GM23248 (cell line): ENCODE measurements around the gene METTL25B. TPM values are rescaled to one million over a fixed set of nuclear protein-coding genes. Genes with fewer than 3 reads are reported as not detected.
A peak's percentile ranks its signal among the peaks of the same experiment; 100 is the strongest.

Experiments used
- DNase-seq: peaks from one replicate; pipeline ENCODE4 v3.0.0-alpha.2; 2015
- H2AFZ ChIP-seq: fragments of 200-600 bp; sonication (generic); 2 replicates; pipeline ENCODE4 v1.6.1; 2016; ENCODE audit warnings: antibody characterized with exemption
- H3F3A ChIP-seq: fragments of 200-600 bp; sonication (generic); 2 replicates; pipeline ENCODE4 v1.6.1; 2016; ENCODE audit warnings: mild to moderate bottlenecking, antibody characterized with exemption, mixed run types; ENCODE audit not compliant: insufficient read depth
- H3K27ac ChIP-seq: fragments of 200-600 bp; sonication (generic); 2 replicates; pipeline ENCODE4 v1.5.1; 2016; ENCODE audit warnings: mild to moderate bottlenecking
- H3K27me3 ChIP-seq: fragments of 200-600 bp; sonication (generic); replicated peaks from 2 replicates; pipeline ENCODE4 v1.6.1; 2016; ENCODE audit warnings: mild to moderate bottlenecking; ENCODE audit not compliant: insufficient read depth
- H3K36me3 ChIP-seq: fragments of 200-600 bp; sonication (generic); 2 replicates; pipeline ENCODE4 v1.6.1; 2016; ENCODE audit warnings: low read depth, mild to moderate bottlenecking
- H3K4me1 ChIP-seq: fragments of 200-600 bp; sonication (generic); 2 replicates; pipeline ENCODE4 v1.6.1; 2016; ENCODE audit warnings: mild to moderate bottlenecking; ENCODE audit not compliant: insufficient read depth
- H3K4me2 ChIP-seq: fragments of 200-600 bp; sonication (generic); one replicate; pipeline ENCODE4 v1.6.1; 2016; ENCODE audit warnings: mild to moderate bottlenecking; ENCODE audit not compliant: unreplicated experiment
- H3K4me3 ChIP-seq: fragments of 200-600 bp; sonication (generic); 2 replicates; pipeline ENCODE4 v1.5.1; 2016; ENCODE audit warnings: mild to moderate bottlenecking
- H3K79me2 ChIP-seq: fragments of 200-600 bp; sonication (generic); 2 replicates; pipeline ENCODE4 v1.6.1; 2016; ENCODE audit warnings: mild to moderate bottlenecking; ENCODE audit not compliant: insufficient read depth
- H3K9ac ChIP-seq: fragments of 200-600 bp; sonication (generic); 2 replicates; pipeline ENCODE4 v1.6.1; 2016; ENCODE audit warnings: mild to moderate bottlenecking
- H3K9me2 ChIP-seq: fragments of 200-600 bp; sonication (generic); 2 replicates; pipeline ENCODE4 v1.6.1; 2016; ENCODE audit warnings: mixed run types, mild to moderate bottlenecking, moderate library complexity; ENCODE audit not compliant: insufficient read depth
- H3K9me3 ChIP-seq: fragments of 200-600 bp; sonication (generic); one replicate; pipeline ENCODE4 v1.6.1; 2017; ENCODE audit warnings: low read depth
- H4K20me1 ChIP-seq: fragments of 200-600 bp; sonication (generic); 2 replicates; pipeline ENCODE4 v1.6.0; 2016; ENCODE audit not compliant: insufficient read depth
- EZH2 ChIP-seq: fragments of 200-600 bp; sonication (generic); IDR thresholded peaks from 2 replicates; pipeline ENCODE4 v1.6.1; 2018; ENCODE audit warnings: antibody characterized with exemption, mild to moderate bottlenecking; ENCODE audit not compliant: insufficient read depth, poor library complexity, severe bottlenecking
- EZH2phosphoT487 ChIP-seq: fragments of 200-600 bp; sonication (generic); IDR thresholded peaks from 2 replicates; pipeline ENCODE4 v1.6.1; 2018; ENCODE audit warnings: antibody characterized with exemption, moderate library complexity, mild to moderate bottlenecking, low read depth; ENCODE audit not compliant: insufficient read depth
- WGBS, 2 experiments: methylation state at CpG; one replicate each; pipeline ENCODE4 v1.1.6; 2015 to 2017; ENCODE audit warnings: low lambda C conversion rate in 2 of 2, low coverage in 1 of 2; ENCODE audit errors: missing lambda C conversion rate in 2 of 2; 5-methylcytosine and 5-hydroxymethylcytosine counted together
- in situ Hi-C: fragments of 300-500 bp; cut with MboI; formaldehyde crosslinking; loops from 2 replicates; pipeline ENCODE4 v1.15.0; 2020
- polyA plus RNA-seq: library from polyadenylated mRNA; unstranded; fragments of >200 nt; fragmentation: Nextera tagmentation; extraction: Ambion mirVana; gene quantifications from 2 replicates; pipeline ENCODE4 v1.2.1, GENCODE V29; 2016
- total RNA-seq: library from RNA; depleted of rRNA; stranded (reverse); fragments of >200 nt; shearing (Covaris generic); gene quantifications from 2 replicates; pipeline ENCODE4 v1.2.3, GENCODE V29; 2014

METTL25B gene
- total and polyA plus RNA-seq, 2 experiments from 2014 or later, result 4.5 to 7.4 TPM

GRCh38 chr1:156691191-156691590 is 37.1 kb upstream of the METTL25B start:
- in situ Hi-C loops, result no loop called here
- H3K9ac ChIP-seq, result no peak overlapping the region
- TF ChIP-seq EZH2phosphoT487 (no peak), EZH2 (no peak)
- no peak overlapping the region for H3K4me3 ChIP-seq
- no peaks in the 10 kb centered on the region for H4K20me1 ChIP-seq
- no peaks in the 10 kb centered on the region for H3K79me2 ChIP-seq
- DNase-seq, result no peak
- peaks cover 22% of the 10 kb centered on the region for H3K4me1 ChIP-seq
- H3K4me2 ChIP-seq, result no peak overlapping the region
- H2AFZ ChIP-seq, result no peak overlapping the region; the same call in 1 of the 2 replicates
- H3F3A ChIP-seq, result no peaks in the 10 kb centered on the region
- no peaks in the 10 kb centered on the region for H3K27me3 ChIP-seq
- no peaks in the 10 kb centered on the region for H3K9me3 ChIP-seq
- WGBS, 2 experiments, result 87 to 91% methylated on average over 10 of the region's 10 CpGs
- no peaks in the 10 kb centered on the region for H3K9me2 ChIP-seq
- no peaks in the 10 kb centered on the region for H3K36me3 ChIP-seq
- no peak overlapping the region for H3K27ac ChIP-seq

- Histone ChIP-seq H3K9me3 (no peaks in the 10 kb centered on the region), H3K9me2 (no peaks in the 10 kb centered on the region), H4K20me1 (no peaks in the 10 kb centered on the region), H2AFZ (peak overlapping the region; percentile 29; the same call in 1 of the 2 replicates), H3K9ac (no peak overlapping the region), H3F3A (no peaks in the 10 kb centered on the region), H3K4me2 (no peak overlapping the region), H3K27me3 (no peaks in the 10 kb centered on the region), H3K36me3 (no peaks in the 10 kb centered on the region), H3K4me3 (no peak overlapping the region), H3K27ac (no peak overlapping the region), H3K79me2 (no peaks in the 10 kb centered on the region), H3K4me1 (peaks cover 16% of the 10 kb centered on the region)
- in situ Hi-C loops, result no loop called here
- WGBS, 2 experiments, result 52 to 54% methylated on average over 20 of the region's 20 CpGs
- TF ChIP-seq EZH2 (no peak), EZH2phosphoT487 (no peak)
- DNase-seq, result peak; percentile 62
Measured at GRCh38 chr1:156691665-156692440, 36.4 kb upstream of the METTL25B start.

DNA sequence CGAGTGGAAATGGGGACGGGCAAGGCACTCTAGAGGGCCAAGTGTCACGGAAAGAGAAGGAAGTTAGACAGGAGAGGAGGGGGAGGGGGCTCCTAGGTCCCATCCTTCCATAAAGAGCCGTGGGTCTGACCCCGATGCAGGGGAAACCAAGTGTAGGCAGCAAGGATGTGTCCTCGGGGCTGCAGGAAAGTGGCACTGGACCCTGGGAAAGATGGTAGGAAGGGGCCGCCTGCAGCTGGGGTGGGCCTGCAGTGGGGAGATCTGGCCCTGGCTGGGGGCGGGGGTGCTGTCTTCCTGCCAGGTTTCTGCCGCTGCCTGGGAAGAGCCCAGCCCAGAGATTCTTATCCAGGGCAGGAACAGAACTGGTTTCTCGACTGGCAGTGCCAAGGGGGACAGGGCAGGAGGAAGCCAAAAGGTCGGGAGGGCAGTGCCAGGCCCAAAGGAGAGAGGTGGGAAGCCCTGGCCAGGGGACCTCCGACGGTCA is 35.8 kb upstream of the METTL25B start:
- WGBS, 2 experiments, result 53 to 58% methylated on average over 10 to 13 of the region's 13 CpGs
- Histone ChIP-seq H3K36me3 (no peaks in the 10 kb centered on the region), H3K4me2 (no peak overlapping the region), H2AFZ (no peak overlapping the region), H3K4me1 (peaks cover 14% of the 10 kb centered on the region), H3K9ac (no peak overlapping the region), H3F3A (no peaks in the 10 kb centered on the region), H3K27me3 (no peaks in the 10 kb centered on the region), H3K4me3 (no peak overlapping the region), H3K9me2 (no peaks in the 10 kb centered on the region), H3K27ac (no peak overlapping the region), H4K20me1 (no peaks in the 10 kb centered on the region), H3K79me2 (no peaks in the 10 kb centered on the region), H3K9me3 (no peaks in the 10 kb centered on the region)
- in situ Hi-C loops, result no loop called here
- TF ChIP-seq EZH2phosphoT487 (no peak), EZH2 (no peak)
- DNase-seq, result no peak

DNA sequence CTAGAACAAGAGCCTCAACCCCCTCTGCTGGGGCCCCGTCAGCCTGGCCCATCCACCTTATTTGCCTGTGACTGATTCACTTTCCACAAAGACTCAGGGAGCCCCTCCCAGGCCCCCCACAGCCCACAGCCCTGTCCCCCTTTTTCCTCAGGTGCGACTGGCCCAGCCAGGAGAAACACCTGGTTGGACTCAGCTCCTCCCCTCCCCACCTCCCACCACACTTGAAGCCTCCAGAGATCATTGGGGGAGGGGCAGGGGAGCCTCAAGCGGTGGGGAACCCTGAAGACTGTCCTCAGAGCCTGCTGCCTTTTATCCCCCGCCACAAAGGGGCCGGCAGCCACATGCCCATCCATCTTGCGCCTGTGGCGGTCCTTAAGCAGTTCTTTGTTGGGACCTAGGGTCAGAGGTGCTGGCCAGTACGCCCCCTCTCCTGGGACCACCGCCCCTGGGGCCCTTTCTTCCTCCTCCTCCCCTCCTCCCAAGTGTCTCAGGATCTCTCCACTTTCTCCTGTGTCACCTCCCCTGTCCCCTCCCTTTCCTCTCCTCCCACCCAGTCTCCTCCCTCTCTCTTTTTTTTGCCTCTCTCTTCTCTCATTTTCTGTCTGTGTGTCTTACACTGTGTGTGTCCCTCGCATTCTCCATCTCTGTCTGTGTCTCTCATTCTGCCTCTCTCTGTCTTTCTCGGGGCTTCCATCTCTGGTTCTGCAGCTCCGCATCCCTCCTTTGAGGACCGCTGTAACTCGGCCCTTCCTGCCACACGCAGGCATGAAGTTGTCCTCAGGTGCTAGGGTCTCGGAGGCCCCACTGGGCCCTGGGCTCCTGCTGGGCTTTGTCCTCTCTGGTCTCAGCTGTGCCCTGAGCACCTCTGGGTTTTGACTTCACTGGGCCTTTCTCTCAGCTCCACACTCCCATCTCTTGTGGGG is 35.1 kb upstream of the METTL25B start:
- H3K27ac ChIP-seq, result no peak overlapping the region
- peaks cover 14% of the 10 kb centered on the region for H3K4me1 ChIP-seq
- no peak overlapping the region for H3K4me2 ChIP-seq
- DNase-seq, result no peak
- no peaks in the 10 kb centered on the region for H3K27me3 ChIP-seq
- no peaks in the 10 kb centered on the region for H3K36me3 ChIP-seq
- 78 to 83% methylated on average over 7 to 15 of the region's 16 CpGs for WGBS, 2 experiments
- no peaks in the 10 kb centered on the region for H4K20me1 ChIP-seq
- H3K4me3 ChIP-seq, result no peak overlapping the region
- H3K9me2 ChIP-seq, result no peaks in the 10 kb centered on the region
- no peaks in the 10 kb centered on the region for H3K79me2 ChIP-seq
- no peak overlapping the region for H3K9ac ChIP-seq
- no peak overlapping the region for H2AFZ ChIP-seq
- no peaks in the 10 kb centered on the region for H3F3A ChIP-seq
- TF ChIP-seq EZH2, result no peak
- in situ Hi-C loops, result no loop called here
- no peaks in the 10 kb centered on the region for H3K9me3 ChIP-seq
